HG02840 (cell line): Measurements from ENCODE around the gene ZNF154.

Experiments used
- ATAC-seq: cut with Tn5 transposase; IDR thresholded peaks from one replicate; pipeline ENCODE4 v1.9.1; 2021; ENCODE audit warnings: mild to moderate bottlenecking, moderate library complexity, moderate number of reproducible peaks; ENCODE audit not compliant: unreplicated experiment, low FRiP score

ZNF154 gene

GRCh38 chr19:57682226-57682766 is 26.7 kb downstream of the ZNF154 start:
- ATAC-seq = peak; percentile 13

- no peak for ATAC-seq
Measured at GRCh38 chr19:57675881-57676280, 33.1 kb downstream of the ZNF154 start.

- ATAC-seq = no peak
Measured at GRCh38 chr19:57672466-57672865, 36.5 kb downstream of the ZNF154 start.

GRCh38 chr19:57671124-57671895 is 37.7 kb downstream of the ZNF154 start:
- no peak for ATAC-seq

- ATAC-seq = no peak
Measured at GRCh38 chr19:57668635-57669034, 40.4 kb downstream of the ZNF154 start, which contains the start of gene ZSCAN4. ZSCAN4 (plus strand) TSS chr19:57668935; CDS start chr19:57676146, 7,211 bp downstream.

- ATAC-seq = no peak
Measured at GRCh38 chr19:57667228-57667627, 41.8 kb downstream of the ZNF154 start.

- no peak for ATAC-seq
Measured at GRCh38 chr19:57665261-57665806, 43.7 kb downstream of the ZNF154 start.

GRCh38 chr19:57664269-57665127 is 44.5 kb downstream of the ZNF154 start:
- no peak for ATAC-seq

- ATAC-seq = no peak
Measured at GRCh38 chr19:57656346-57656745, 52.7 kb downstream of the ZNF154 start.

- ATAC-seq = no peak
Measured at GRCh38 chr19:57655443-57655842, 53.6 kb downstream of the ZNF154 start.

GRCh38 chr19:57653689-57654088 is 55.3 kb downstream of the ZNF154 start:
- ATAC-seq = no peak

GRCh38 chr19:57651654-57651996 is 57.4 kb downstream of the ZNF154 start:
- no peak for ATAC-seq

- ATAC-seq = no peak
Measured at GRCh38 chr19:57648331-57649003, 60.5 kb downstream of the ZNF154 start.
